KG1 (cell line): Measurements from ENCODE around the gene SIRT3.
A peak's percentile ranks its signal among the peaks of the same experiment; 100 is the strongest.

Experiments
- DNase-seq: peaks from one replicate; lab custom pipeline; 2025; lab: John Stamatoyannopoulos, UW

SIRT3 gene

GRCh38 chr11:235997-236773 lies at the start of gene SIRT3:
Gene SIRT3 (minus strand): TSS chr11:236342. CDS start chr11:236328, 14 bp downstream.
- DNase-seq, result peak; percentile 66

GRCh38 chr11:285894-286220 lies 49.7 kb upstream of the SIRT3 start:
- no peak for DNase-seq

- DNase-seq, result no peak
Measured at GRCh38 chr11:285021-285893, 49.1 kb upstream of the SIRT3 start.

GRCh38 chr11:284105-285020 lies 48.2 kb upstream of the SIRT3 start:
- no peak for DNase-seq

- DNase-seq, result no peak
Measured at GRCh38 chr11:283405-284104, 47.4 kb upstream of the SIRT3 start.

- DNase-seq, result no peak
Measured at GRCh38 chr11:282630-283360, 46.7 kb upstream of the SIRT3 start.

- DNase-seq, result no peak
Measured at GRCh38 chr11:282171-282570, 46.0 kb upstream of the SIRT3 start.

- DNase-seq, result no peak
Measured at GRCh38 chr11:281486-282161, 45.5 kb upstream of the SIRT3 start.

- DNase-seq, result no peak
Measured at GRCh38 chr11:280706-281485, 44.8 kb upstream of the SIRT3 start.

GRCh38 chr11:279966-280705 lies 44.0 kb upstream of the SIRT3 start:
- no peak for DNase-seq

GRCh38 chr11:279040-279965 lies 43.2 kb upstream of the SIRT3 start:
- no peak for DNase-seq

- no peak for DNase-seq
Measured at GRCh38 chr11:278001-278951, 42.1 kb upstream of the SIRT3 start, which contains the start of gene NLRP6. Gene NLRP6 (plus strand): TSS chr11:278407. CDS start chr11:278570, 163 bp downstream.

GRCh38 chr11:276219-276618 lies 40.1 kb upstream of the SIRT3 start:
- no peak for DNase-seq

- DNase-seq, result no peak
Measured at GRCh38 chr11:272931-273198, 36.7 kb upstream of the SIRT3 start.

GRCh38 chr11:272195-272930 lies 36.2 kb upstream of the SIRT3 start:
- DNase-seq, result no peak

GRCh38 chr11:271319-271715 lies 35.2 kb upstream of the SIRT3 start:
- DNase-seq, result no peak
